Lower leg skin (tissue), 3 donors: Measurements from ENCODE around the gene CFAP161.

ENCODE experiments used
- CTCF ChIP-seq, 3 donors: fragments of 450-650 bp; IDR thresholded peaks; one replicate each; pipeline ENCODE4 v1.5.1; 2016; ENCODE audit warnings: antibody characterized with exemption in 3 of 3, mild to moderate bottlenecking in 3 of 3, moderate library complexity in 2 of 3
- POLR2A ChIP-seq, 2 donors: fragments of 450-650 bp; IDR thresholded peaks; one replicate each; pipeline ENCODE4 v1.6.1; 2016 to 2017; ENCODE audit warnings: antibody characterized with exemption in 2 of 2, mild to moderate bottlenecking in 1 of 2, moderate library complexity in 1 of 2

- TF ChIP-seq CTCF (IDR thresholded peaks at IDR 0.05) = no peak
- TF ChIP-seq POLR2A (IDR thresholded peaks at IDR 0.05) = no peak
Measured at GRCh38 chr15:81171286-81171685, 37.2 kb downstream of the CFAP161 start.
